K562 (cell line): ENCODE results near the gene AGRN. TPM values are rescaled to one million over a fixed set of nuclear protein-coding genes. Genes with fewer than 3 reads are reported as not detected.

Experiments
- ATAC-seq: fragments of 200-7000 bp; cut with Tn5 transposase; 3 replicates; pipeline ENCODE4 v1.9.1; 2020; ENCODE audit warnings: moderate library complexity
- BruUV-seq: library from RNA; stranded (reverse); fragments of 400-500 nt; replicated peaks from 2 replicates; lab custom pipeline; 2021; lab: Mats Ljungman, UMichigan
- CTCF ChIA-PET: fragments of 300-600 bp; formaldehyde crosslinking; extraction: SDS; loops from one replicate; lab custom pipeline; 2021; ENCODE audit warnings: low intra/inter-chr PET ratio; lab: Yijun Ruan, JAX
- POLR2A ChIA-PET: fragments of 300-600, 350-650 bp; sonication (Branson Sonifier 250); formaldehyde crosslinking; extraction: SDS; loops from one replicate; lab custom pipeline; 2021; ENCODE audit warnings: antibody characterized with exemption, inconsistent platforms; lab: Yijun Ruan, JAX
- DNase-seq, 4 experiments: peaks; one replicate each; pipeline versions ENCODE4 v3.0.0 to v3.0.0-alpha.2; 2011 to 2018; ENCODE audit warnings: low spot score in 3 of 4, mixed read lengths in 3 of 4; ENCODE audit errors: extremely low read depth in 1 of 4
- FAIRE-seq: peaks from 2 replicates; lab custom pipeline; 2011; peaks lifted over from hg19 to GRCh38; lab: Jason Lieb, UNC
- H2AFZ ChIP-seq: 2 replicates; pipeline ENCODE4 v1.6.0; 2011; ENCODE audit warnings: low read depth, low read length, control low read depth, inconsistent platforms
- H3K27ac ChIP-seq: fragments of 200-600 bp; 3 replicates; pipeline ENCODE4 v1.8.0; 2011; ENCODE audit warnings: low read depth, mild to moderate bottlenecking, control low read depth, inconsistent platforms, low read length, moderate library complexity, mixed read lengths; ENCODE audit errors: extremely low read depth
- H3K27me3 ChIP-seq, 2 experiments: fragments of 300-600 bp in 1 of 2; 2 replicates in 1 of 2; 3 replicates in 1 of 2; pipeline versions ENCODE4 v1.6.0 to v1.8.0; 2011; ENCODE audit warnings: inconsistent platforms in 2 of 2, low read length in 2 of 2, mild to moderate bottlenecking in 1 of 2, mixed read lengths in 1 of 2, moderate library complexity in 1 of 2; ENCODE audit not compliant: control insufficient read depth in 2 of 2, insufficient read depth in 2 of 2
- H3K36me3 ChIP-seq: fragments of 300-600 bp; 3 replicates; pipeline ENCODE4 v1.8.0; 2011; ENCODE audit warnings: mild to moderate bottlenecking, low read length, inconsistent platforms; ENCODE audit not compliant: control insufficient read depth, insufficient read depth
- H3K4me1 ChIP-seq, 2 experiments: fragments of 200-600 bp in 1 of 2; replicated peaks in 1 of 2; 2 replicates in 1 of 2; 3 replicates in 1 of 2; pipeline versions ENCODE4 v1.5.1 to v1.8.0; 2011; ENCODE audit warnings: inconsistent platforms in 2 of 2, low read length in 2 of 2, mild to moderate bottlenecking in 1 of 2, mixed read lengths in 1 of 2, moderate library complexity in 1 of 2; ENCODE audit not compliant: control insufficient read depth in 2 of 2, insufficient read depth in 2 of 2
- H3K4me2 ChIP-seq: 2 replicates; pipeline ENCODE4 v1.6.1; 2011; ENCODE audit warnings: low read length, control low read depth, inconsistent platforms, mixed read lengths; ENCODE audit not compliant: insufficient read depth
- H3K4me3 ChIP-seq: fragments of 200-600 bp; sonication (generic), shearing (Covaris generic); 2 replicates; pipeline ENCODE4 v1.5.1; 2016; ENCODE audit warnings: control low read depth, inconsistent platforms
- H3K79me2 ChIP-seq: fragments of 200-600 bp; 3 replicates; pipeline ENCODE4 v1.8.0; 2011; ENCODE audit warnings: low read length, inconsistent platforms; ENCODE audit not compliant: control insufficient read depth, insufficient read depth
- H3K9ac ChIP-seq, 2 experiments: 2 replicates each; pipeline versions ENCODE4 v1.6.0 to v1.6.1; 2011; ENCODE audit warnings: low read depth in 2 of 2, low read length in 2 of 2, control low read depth in 1 of 2, inconsistent platforms in 1 of 2, mild to moderate bottlenecking in 1 of 2, mixed read lengths in 1 of 2; ENCODE audit not compliant: insufficient read depth in 1 of 2
- H3K9me1 ChIP-seq: one replicate; pipeline ENCODE4 v1.6.0; 2011; ENCODE audit warnings: inconsistent platforms, mild to moderate bottlenecking, low read length, moderate library complexity; ENCODE audit not compliant: control insufficient read depth, insufficient read depth
- H3K9me3 ChIP-seq: replicated peaks from 2 replicates; pipeline ENCODE4 v1.5.1; 2011; ENCODE audit warnings: low read depth, low read length, inconsistent platforms; ENCODE audit not compliant: control insufficient read depth, insufficient read depth
- H4K20me1 ChIP-seq: replicated peaks from 2 replicates; pipeline ENCODE4 v1.6.1; 2011; ENCODE audit warnings: low read length, inconsistent platforms, mixed read lengths; ENCODE audit not compliant: control insufficient read depth, insufficient read depth
- BRCA1 ChIP-seq, 2 experiments: fragments of 450-650 bp in 1 of 2; sonication (generic) in 1 of 2; formaldehyde crosslinking in 1 of 2; IDR thresholded peaks; 2 replicates each; pipeline versions ENCODE4 v1.5.0 to v1.6.1; 2017 to 2020; ENCODE audit warnings: mild to moderate bottlenecking in 1 of 2, missing genetic modification reagents in 1 of 2
- FIP1L1 ChIP-seq: fragments of 200-400 bp; formaldehyde crosslinking; IDR thresholded peaks from 2 replicates; pipeline ENCODE4 v1.6.1; 2018; ENCODE audit warnings: mild to moderate bottlenecking, low read depth, low read length; ENCODE audit not compliant: poor library complexity, severe bottlenecking
- PCBP1 ChIP-seq: fragments of 200-400 bp; formaldehyde crosslinking; IDR thresholded peaks from 2 replicates; pipeline ENCODE4 v1.6.1; 2018; ENCODE audit warnings: mild to moderate bottlenecking, low read depth, low read length; ENCODE audit not compliant: poor library complexity, severe bottlenecking
- SNIP1 ChIP-seq: fragments of 450-650 bp; IDR thresholded peaks from 2 replicates; pipeline ENCODE4 v1.7.1; 2017; ENCODE audit warnings: low read depth, mild to moderate bottlenecking
- TSHZ1 ChIP-seq: fragments of 250-450 bp; sonication (Bioruptor Pico); IDR thresholded peaks from 2 replicates; pipeline ENCODE4 v1.4.0; 2020; ENCODE audit warnings: mild to moderate bottlenecking, moderate library complexity
- ZBTB12 ChIP-seq: fragments of 250-450 bp; sonication (Bioruptor Pico); IDR thresholded peaks from 2 replicates; pipeline ENCODE4 v1.4.0; 2020
- ZNF124 ChIP-seq: sonication (generic); formaldehyde crosslinking; IDR thresholded peaks from 2 replicates; pipeline ENCODE4 v1.8.1; 2022; ENCODE audit warnings: missing genetic modification reagents
- ZNF511 ChIP-seq: sonication (generic); formaldehyde crosslinking; IDR thresholded peaks from 2 replicates; pipeline ENCODE4 v1.8.0; 2022; ENCODE audit warnings: mild to moderate bottlenecking, missing genetic modification reagents
- ZNF592 ChIP-seq: fragments of 450-650 bp; IDR thresholded peaks from 2 replicates; pipeline ENCODE4 v1.6.1; 2017; ENCODE audit warnings: antibody characterized with exemption, mild to moderate bottlenecking
- ZNF699 ChIP-seq: fragments of 250-450 bp; sonication (Bioruptor Pico); IDR thresholded peaks from 2 replicates; pipeline ENCODE4 v1.8.0; 2021; ENCODE audit warnings: mild to moderate bottlenecking, moderate library complexity; ENCODE audit not compliant: insufficient replicate concordance
- WGBS: fragments of 100-300 bp; shearing (Covaris generic); methylation state at CpG from one replicate; pipeline ENCODE4 v1.1.6; 2016; ENCODE audit warnings: low coverage, mixed read lengths; ENCODE audit not compliant: insufficient coverage; ENCODE audit errors: missing lambda C conversion rate; 5-methylcytosine and 5-hydroxymethylcytosine counted together
- in situ Hi-C: fragments of 300-500 bp; cut with MboI; formaldehyde crosslinking; loops from 4 replicates; pipeline ENCODE4 v1.15.0; 2018; ENCODE audit warnings: inconsistent platforms, mixed read lengths
- intact Hi-C: fragments of 100-400 bp; cut with micrococcal nuclease; formaldehyde crosslinking; loops from 2 replicates; pipeline ENCODE4 v1.14.2; 2022
- polyA plus RNA-seq, 8 experiments: library from polyadenylated mRNA; depleted of rRNA in 4 of 8; stranded (reverse) in 5 of 8; unstranded in 3 of 8; fragments of >200 nt; fragmentation: Nextera tagmentation in 2 of 8; fragmentation: Illumina TruSeq in 1 of 8; extraction: Ambion mirVana in 2 of 8; extraction: Trizol in 1 of 8; gene quantifications; 2 replicates each; pipeline versions ENCODE4 v1.2.1 to v1.2.3, GENCODE V29; 2011 to 2014; ENCODE audit warnings: inconsistent platforms in 1 of 8, missing spikeins in 1 of 8
- total RNA-seq, 7 experiments: library from RNA; depleted of rRNA in 6 of 7; stranded (reverse); fragments of >200 nt in 6 of 7; fragmentation: Illumina TruSeq in 2 of 7; extraction: Trizol in 2 of 7; gene quantifications; 2 replicates each; pipeline versions ENCODE4 v1.2.1 to v1.2.3, GENCODE V29; 2011 to 2021; ENCODE audit warnings: low replicate concordance in 1 of 7

The AGRN gene
- total and polyA plus RNA-seq, 9 of the 15 experiments (the other 6 are each of a cell fraction or from before 2014, with no cell fraction given), result 0.04 to 111 (median 18.1) TPM

GRCh38 chr1:1073743-1074587, 54.0 kb downstream of the AGRN start, which contains the start of gene RNF223:
Gene RNF223, minus strand, starts transcription at chr1:1074306. Its CDS starts 1,740 bp downstream, at chr1:1072566.
- Histone ChIP-seq H3K4me1 (peaks cover 11 to 69% of the 10 kb centered on the region in 2 experiments; a peak in 3 of 5 replicates), H4K20me1 (0 out of 2 replicates have a peak, but pooled peaks cover 7% of the 10 kb centered on the region), H3K36me3 (no peaks in the 10 kb centered on the region), H3K27me3 (peaks cover 2 to 14% of the 10 kb centered on the region in 2 experiments; a peak in 2 of 5 replicates), H3K4me3 (no peak within 1 kb of the TSS), H3K9ac (peak within 1 kb of the TSS in 1 of 2 experiments; percentile 65; a peak in 2 of 4 replicates), H3K27ac (no peak within 1 kb of the TSS), H2AFZ (no peak within 1 kb of the TSS), H3K4me2 (no peak within 1 kb of the TSS), H3K79me2 (no peaks in the 10 kb centered on the region), H3K9me1 (no peaks in the 10 kb centered on the region), H3K9me3 (no peaks in the 10 kb centered on the region)
- ChIA-PET POLR2A (no interaction called here), CTCF (no interaction called here)
- intact Hi-C loops (no loop called here), in situ Hi-C loops (no loop called here)
- DNase-seq, result peak in 3 of 4 experiments; percentile 38 to 45 (median 38)
- FAIRE-seq, result no peak
- peak; percentile 9; the same call in 2 of the 3 replicates for ATAC-seq
- WGBS, result 20% methylated on average over 32 of the region's 35 CpGs
- BruUV-seq, result no TSS peak
- no peak for TF ChIP-seq ZBTB12
- no peak for TF ChIP-seq ZNF592
- no peak for TF ChIP-seq SNIP1
- TF ChIP-seq ZNF124 (CRISPR knock-in tag), result 0 out of 2 replicates have a peak, but pooled peaks have one; percentile 31
- no peak for TF ChIP-seq PCBP1
- TF ChIP-seq TSHZ1 (CRISPR knock-in tag), result no peak
- TF ChIP-seq ZNF699, result no peak
- no peak for TF ChIP-seq BRCA1 (IDR thresholded peaks at IDR 0.05)
- 0 out of 2 replicates have a peak, but pooled peaks have one; percentile 50 for TF ChIP-seq BRCA1 (CRISPR knock-in tag; IDR thresholded peaks at IDR 0.05)
- no peak for TF ChIP-seq FIP1L1
- 0 out of 2 replicates have a peak, but pooled peaks have one; percentile 15 for TF ChIP-seq ZNF511 (CRISPR knock-in tag)
